Small intestine (tissue), 7 donors: ENCODE data around the gene COL4A2. TPM values are rescaled to one million over a fixed set of nuclear protein-coding genes. Genes with fewer than 3 reads are reported as not detected.

Experiments
- DNase-seq, 2 donors: peaks; one replicate each; pipeline versions ENCODE4 v3.0.0 to v3.0.0-alpha.2; 2013
- FAIRE-seq: peaks from 2 replicates; lab custom pipeline; 2012; peaks lifted over from hg19 to GRCh38; lab: Jason Lieb, UNC
- H3K27ac ChIP-seq, 3 donors: one replicate each; pipeline ENCODE4 v1.5.1; 2013; ENCODE audit warnings: low read length in 2 of 3, mild to moderate bottlenecking in 2 of 3, control low read depth in 1 of 3, inconsistent platforms in 1 of 3, low read depth in 1 of 3, moderate library complexity in 1 of 3
- H3K27me3 ChIP-seq, 3 donors: one replicate each; pipeline ENCODE4 v1.6.1; 2013; ENCODE audit warnings: low read length in 3 of 3, inconsistent platforms in 1 of 3; ENCODE audit not compliant: control insufficient read depth in 3 of 3, insufficient read depth in 3 of 3
- H3K36me3 ChIP-seq, 3 donors: one replicate each; pipeline ENCODE4 v1.6.1; 2013; ENCODE audit warnings: low read length in 3 of 3, inconsistent platforms in 1 of 3, low read depth in 1 of 3, mild to moderate bottlenecking in 1 of 3, moderate library complexity in 1 of 3; ENCODE audit not compliant: control insufficient read depth in 3 of 3, insufficient read depth in 2 of 3
- H3K4me1 ChIP-seq, 3 donors: one replicate each; pipeline ENCODE4 v1.6.1; 2013; ENCODE audit warnings: low read length in 2 of 3, inconsistent platforms in 1 of 3, low read depth in 1 of 3, mild to moderate bottlenecking in 1 of 3, moderate library complexity in 1 of 3; ENCODE audit not compliant: control insufficient read depth in 3 of 3, insufficient read depth in 2 of 3
- H3K4me3 ChIP-seq, 3 donors: one replicate each; pipeline ENCODE4 v1.5.1; 2013; ENCODE audit warnings: low read length in 3 of 3, control low read depth in 1 of 3, inconsistent platforms in 1 of 3, low read depth in 1 of 3, mild to moderate bottlenecking in 1 of 3, moderate library complexity in 1 of 3
- H3K9me3 ChIP-seq, 2 donors: one replicate each; pipeline ENCODE4 v1.6.1; 2013; ENCODE audit warnings: low read depth in 1 of 2, low read length in 1 of 2; ENCODE audit not compliant: control insufficient read depth in 2 of 2, insufficient read depth in 1 of 2
- WGBS, 3 donors: extraction: QIAGEN DNeasy Blood & Tissue Kit; methylation state at CpG; one replicate each; pipeline ENCODE4 v1.1.7; 2013; 5-methylcytosine and 5-hydroxymethylcytosine counted together
- polyA plus RNA-seq, 4 donors: library from polyadenylated mRNA; stranded (reverse) in 3 of 4; unstranded in 1 of 4; fragments of 200-250 nt in 3 of 4; fragments of 120-200 nt in 1 of 4; gene quantifications; one replicate each; pipeline versions ENCODE4 v1.2.1 to v1.2.3, GENCODE V29; 2013
- donor health status: healthy with polysubstance abuse.
- donor health status: control.
- donor health status: control.
- donor health status: Bipolar disorder and iron deficiency.
- donor health status: healthy.

Gene COL4A2
- polyA plus RNA-seq, 4 donors = 42.3 to 120 (median 64.6) TPM

- H3K9me3 ChIP-seq = no peaks in the 10 kb centered on the region
- H3K27me3 ChIP-seq = no peaks in the 10 kb centered on the region
- FAIRE-seq = no peak
- H3K4me3 ChIP-seq = no peak overlapping the region
- H3K27ac ChIP-seq = no peak overlapping the region
- no peaks in the 10 kb centered on the region for H3K4me1 ChIP-seq
- DNase-seq = no peak
- H3K36me3 ChIP-seq = peaks cover 0 to 3% (median 0%) of the 10 kb centered on the region in 3 donors
These were observed 65.6 kb downstream of the COL4A2 start for GRCh38 chr13:110372676-110373075.

GRCh38 chr13:110373617-110374016, 66.5 kb downstream of the COL4A2 start:
- H3K36me3 ChIP-seq = peaks cover 0 to 3% (median 0%) of the 10 kb centered on the region in 3 donors
- FAIRE-seq (no peak), DNase-seq (no peak)
- no peaks in the 10 kb centered on the region for H3K9me3 ChIP-seq
- 81 to 91% (median 86%) methylated on average over 9 of the region's 9 CpGs for WGBS, 3 donors
- no peaks in the 10 kb centered on the region for H3K27me3 ChIP-seq
- no peaks in the 10 kb centered on the region for H3K4me1 ChIP-seq
- no peak overlapping the region for H3K4me3 ChIP-seq
- H3K27ac ChIP-seq = no peak overlapping the region

DNA sequence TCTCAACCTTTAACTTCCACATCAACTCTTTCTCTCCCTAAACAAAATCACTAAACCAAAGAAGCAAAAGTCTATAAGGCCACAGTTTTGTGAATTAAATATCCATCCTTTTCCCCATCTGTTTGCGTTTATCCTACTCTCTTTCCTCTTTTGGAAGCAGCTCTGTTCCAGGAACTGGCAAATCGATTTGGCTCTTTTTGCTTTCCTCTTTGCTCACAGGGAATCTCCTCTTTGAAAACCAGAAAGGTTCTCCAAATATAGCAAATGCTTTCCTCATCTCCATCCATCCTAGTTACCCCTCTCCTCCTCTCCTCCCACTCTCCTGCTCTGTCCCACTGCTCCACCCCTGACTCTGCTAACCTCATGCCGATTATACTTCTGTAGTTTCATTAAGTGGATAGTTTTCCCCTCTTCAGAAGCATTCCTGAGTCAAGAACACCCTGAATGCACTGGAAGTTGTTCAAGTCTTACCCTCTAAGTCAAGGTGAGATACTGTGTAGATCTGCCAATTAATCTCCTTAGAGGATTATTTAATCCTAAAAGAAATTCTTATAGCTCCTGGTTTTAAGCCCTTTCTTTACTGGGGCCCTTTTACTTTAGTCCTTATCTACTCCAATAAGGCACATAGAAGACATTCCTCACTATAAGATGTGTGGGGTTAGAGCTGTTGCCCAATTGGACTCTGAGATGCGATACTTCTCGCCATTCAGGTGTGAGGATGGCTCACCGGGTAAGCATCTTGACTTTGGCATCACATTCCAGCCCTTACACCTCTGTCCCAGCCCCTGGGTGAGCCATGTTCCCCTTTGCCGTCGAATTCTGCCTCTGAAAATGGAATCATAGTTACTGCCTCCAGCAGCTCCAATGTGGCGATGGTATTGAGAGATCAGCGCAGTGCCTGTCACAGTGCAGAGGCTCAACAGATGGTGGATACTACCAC, 67.6 kb downstream of the COL4A2 start:
- peaks cover 0 to 3% (median 0%) of the 10 kb centered on the region in 3 donors for H3K36me3 ChIP-seq
- H3K9me3 ChIP-seq = no peaks in the 10 kb centered on the region
- no peak overlapping the region for H3K4me3 ChIP-seq
- no peak overlapping the region for H3K27ac ChIP-seq
- H3K4me1 ChIP-seq = no peaks in the 10 kb centered on the region
- no peak for FAIRE-seq
- no peak for DNase-seq
- no peaks in the 10 kb centered on the region for H3K27me3 ChIP-seq
- 80 to 85% (median 85%) methylated on average over 10 of the region's 10 CpGs for WGBS, 3 donors

GRCh38 chr13:110376120-110376519, 69.0 kb downstream of the COL4A2 start:
- H3K27ac ChIP-seq = no peak overlapping the region
- peaks cover 0 to 8% (median 0%) of the 10 kb centered on the region in 3 donors for H3K36me3 ChIP-seq
- WGBS, 3 donors = 18 to 52% (median 28%) methylated on average over 5 of the region's 5 CpGs
- DNase-seq (peak in 1 of 2 donors; percentile 44), FAIRE-seq (no peak)
- H3K9me3 ChIP-seq = no peaks in the 10 kb centered on the region
- no peak overlapping the region for H3K4me3 ChIP-seq
- no peaks in the 10 kb centered on the region for H3K27me3 ChIP-seq
- H3K4me1 ChIP-seq = no peaks in the 10 kb centered on the region

DNA sequence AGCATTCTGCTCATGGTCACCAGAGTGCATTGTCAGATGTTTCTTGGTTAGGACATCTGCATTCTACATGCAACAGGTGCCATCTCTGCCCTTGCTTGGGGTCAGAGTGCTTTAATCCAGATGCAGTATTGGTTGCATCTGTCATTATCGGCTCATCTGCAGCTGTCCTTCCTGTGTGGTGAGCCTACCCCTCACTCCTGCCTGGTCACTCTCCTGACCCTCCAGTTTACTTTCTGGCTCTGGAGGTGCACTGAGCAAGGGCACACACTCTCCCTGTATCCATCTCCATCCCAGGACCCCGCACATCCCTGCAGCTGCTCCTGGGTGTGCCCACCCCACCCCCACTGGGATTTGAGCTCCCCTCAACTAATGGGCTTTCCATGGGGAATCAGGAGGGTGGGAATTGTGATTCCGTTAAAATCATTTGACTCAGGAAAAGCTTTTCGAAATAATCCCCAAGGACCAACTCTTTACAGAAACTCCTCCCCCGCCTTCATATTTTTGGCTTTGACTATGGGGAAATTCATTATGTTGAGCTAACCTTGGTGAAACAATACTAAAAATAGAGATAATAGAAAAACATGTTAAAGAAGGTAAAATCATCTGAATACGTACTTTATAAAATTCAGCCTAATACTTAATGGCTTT, 70.2 kb downstream of the COL4A2 start:
- no peak for DNase-seq
- Histone ChIP-seq H3K27ac (no peak overlapping the region), H3K4me3 (no peak overlapping the region), H3K9me3 (no peaks in the 10 kb centered on the region), H3K4me1 (no peaks in the 10 kb centered on the region), H3K27me3 (no peaks in the 10 kb centered on the region), H3K36me3 (peaks cover 0 to 8% (median 0%) of the 10 kb centered on the region in 3 donors)
- no peak for FAIRE-seq
- WGBS, 3 donors = 65 to 77% (median 76%) methylated on average over 6 of the region's 6 CpGs

GRCh38 chr13:110377826-110378201, 70.7 kb downstream of the COL4A2 start:
- no peaks in the 10 kb centered on the region for H3K4me1 ChIP-seq
- no peak overlapping the region for H3K27ac ChIP-seq
- DNase-seq (no peak), FAIRE-seq (no peak)
- peaks cover 0 to 8% (median 0%) of the 10 kb centered on the region in 3 donors for H3K36me3 ChIP-seq
- H3K27me3 ChIP-seq = no peaks in the 10 kb centered on the region
- no peaks in the 10 kb centered on the region for H3K9me3 ChIP-seq
- WGBS, 3 donors = 72 to 85% (median 81%) methylated on average over 5 of the region's 5 CpGs
- no peak overlapping the region for H3K4me3 ChIP-seq

DNA sequence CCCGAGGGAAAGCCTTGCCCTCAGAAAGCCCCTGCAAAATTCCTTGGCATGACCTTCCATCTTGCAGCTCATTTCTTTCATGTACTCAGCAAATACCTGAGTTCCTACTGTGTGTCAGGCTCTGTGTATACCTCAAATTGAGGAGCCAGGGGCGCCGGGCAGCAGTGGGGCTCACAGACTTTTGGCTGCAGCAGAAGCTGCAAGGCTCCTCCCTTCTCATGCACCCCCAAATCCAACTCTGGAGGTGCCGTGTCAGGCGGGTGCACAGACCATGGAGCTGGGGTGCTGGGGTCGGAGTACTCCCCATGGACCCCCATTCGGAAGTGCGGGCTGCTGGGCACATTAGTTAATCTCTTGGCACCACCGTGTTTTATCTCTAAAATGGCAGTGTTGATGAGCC, 72.3 kb downstream of the COL4A2 start:
- 89 to 92% (median 91%) methylated on average over 9 of the region's 9 CpGs for WGBS, 3 donors
- no peak for DNase-seq
- H3K4me3 ChIP-seq = no peak overlapping the region
- FAIRE-seq = no peak
- no peaks in the 10 kb centered on the region for H3K4me1 ChIP-seq
- peaks cover 0 to 10% (median 0%) of the 10 kb centered on the region in 3 donors for H3K36me3 ChIP-seq
- no peaks in the 10 kb centered on the region for H3K9me3 ChIP-seq
- H3K27ac ChIP-seq = no peak overlapping the region
- H3K27me3 ChIP-seq = no peaks in the 10 kb centered on the region

- Histone ChIP-seq H3K27ac (peak overlapping the region in 1 of 3 donors; percentile 7), H3K27me3 (no peaks in the 10 kb centered on the region)
- 44 to 58% (median 55%) methylated on average over 4 of the region's 4 CpGs for WGBS, 3 donors
These were observed 72.8 kb downstream of the COL4A2 start for GRCh38 chr13:110379905-110380341.

More at GRCh38 chr13:110379905-110380341, 72.8 kb downstream of the COL4A2 start:
- no peak for FAIRE-seq
- Histone ChIP-seq H3K4me3 (no peak overlapping the region), H3K4me1 (no peaks in the 10 kb centered on the region), H3K9me3 (no peaks in the 10 kb centered on the region), H3K36me3 (peaks cover 0 to 14% (median 0%) of the 10 kb centered on the region in 3 donors)
- no peak for DNase-seq
